ENCODE results near the gene ZFP1.

- TF ChIP-seq EZH2 (IDR thresholded peaks at IDR 0.05; ENCODE audit: low read length, missing control alignments) (no peak), CTCF (conservative IDR thresholded peaks at IDR 0.05 in 1 of 2, IDR thresholded peaks at IDR 0.05 in 1 of 2; ENCODE audit: low read depth in 1 of 2, low read length in 2 of 2) (no peak)
These were observed 29.3 kb upstream of the ZFP1 start for GRCh38 chr16:75118943-75119539.

All from fibroblast of lung (primary cell).